Osteoblast (primary cell): ENCODE data around the gene CAP2. TPM values are rescaled to one million over a fixed set of nuclear protein-coding genes. Genes with fewer than 3 reads are reported as not detected.

Source experiments
- DNase-seq: peaks from one replicate; pipeline ENCODE4 v3.0.0; 2011; ENCODE audit warnings: low spot score, mixed read lengths; ENCODE audit not compliant: insufficient read length; ENCODE audit errors: missing footprints
- H2AFZ ChIP-seq: 2 replicates; pipeline ENCODE4 v1.6.0; 2011; ENCODE audit warnings: mild to moderate bottlenecking, low read length
- H3K27ac ChIP-seq: 2 replicates; pipeline ENCODE4 v1.5.1; 2011; ENCODE audit warnings: mild to moderate bottlenecking, low read depth, low read length, moderate library complexity
- H3K27me3 ChIP-seq: 2 replicates; pipeline ENCODE4 v1.6.0; 2012; ENCODE audit warnings: mild to moderate bottlenecking, control low read depth, inconsistent platforms, low read length, moderate library complexity; ENCODE audit not compliant: insufficient read depth
- H3K36me3 ChIP-seq: 2 replicates; pipeline ENCODE4 v1.5.1; 2011; ENCODE audit warnings: mild to moderate bottlenecking, low read length, control low read depth, moderate library complexity; ENCODE audit not compliant: insufficient read depth
- H3K4me1 ChIP-seq: 2 replicates; pipeline ENCODE4 v1.5.1; 2011; ENCODE audit warnings: mild to moderate bottlenecking, low read length, control low read depth, moderate library complexity; ENCODE audit not compliant: insufficient read depth
- H3K4me2 ChIP-seq: 2 replicates; pipeline ENCODE4 v1.6.0; 2011; ENCODE audit warnings: mild to moderate bottlenecking, low read length; ENCODE audit not compliant: insufficient read depth
- H3K4me3 ChIP-seq: fragments of 200-600 bp; sonication (generic); 3 replicates; pipeline ENCODE4 v1.5.1; 2012; ENCODE audit warnings: mild to moderate bottlenecking, low read length, inconsistent platforms; ENCODE audit not compliant: insufficient read depth
- H3K79me2 ChIP-seq: 2 replicates; pipeline ENCODE4 v1.6.0; 2012; ENCODE audit warnings: mild to moderate bottlenecking, low read length, control low read depth, inconsistent platforms; ENCODE audit not compliant: insufficient read depth
- H3K9me3 ChIP-seq: 2 replicates; pipeline ENCODE4 v1.5.1; 2011; ENCODE audit warnings: low read depth, low read length, control low read depth
- H4K20me1 ChIP-seq: 2 replicates; pipeline ENCODE4 v1.6.0; 2012; ENCODE audit warnings: mild to moderate bottlenecking, low read length, control low read depth; ENCODE audit not compliant: insufficient read depth
- CTCF ChIP-seq: IDR thresholded peaks from 2 replicates; pipeline ENCODE4 v1.5.1; 2011; ENCODE audit warnings: mild to moderate bottlenecking, low read depth, low read length, moderate library complexity; ENCODE audit errors: extremely low read depth
- total RNA-seq: library from RNA; depleted of rRNA; stranded (reverse); fragments of >200 nt; gene quantifications from 2 replicates; pipeline ENCODE4 v1.2.3, GENCODE V29; 2012

CAP2 gene
- total RNA-seq, 1 donor: 12.3 TPM

GRCh38 chr6:17450832-17451231 is 57.4 kb downstream of the CAP2 start:
- Histone ChIP-seq H3K4me1 (peaks cover 15% of the 10 kb centered on the region), H3K4me3 (no peak overlapping the region), H3K36me3 (no peaks in the 10 kb centered on the region), H4K20me1 (no peaks in the 10 kb centered on the region), H3K27me3 (no peaks in the 10 kb centered on the region), H3K79me2 (no peaks in the 10 kb centered on the region), H2AFZ (no peak overlapping the region), H3K9me3 (no peaks in the 10 kb centered on the region), H3K27ac (no peak overlapping the region), H3K4me2 (no peak overlapping the region)
- DNase-seq: no peak
- TF ChIP-seq CTCF: no peak

GRCh38 chr6:17452096-17452495 is 58.7 kb downstream of the CAP2 start:
- no peak overlapping the region for H3K4me3 ChIP-seq
- no peak overlapping the region for H2AFZ ChIP-seq
- H3K9me3 ChIP-seq: no peaks in the 10 kb centered on the region
- no peak for DNase-seq
- peaks cover 15% of the 10 kb centered on the region for H3K4me1 ChIP-seq
- H3K27me3 ChIP-seq: no peaks in the 10 kb centered on the region
- TF ChIP-seq CTCF: no peak
- H4K20me1 ChIP-seq: no peaks in the 10 kb centered on the region
- H3K4me2 ChIP-seq: no peak overlapping the region
- H3K79me2 ChIP-seq: no peaks in the 10 kb centered on the region
- no peak overlapping the region for H3K27ac ChIP-seq
- H3K36me3 ChIP-seq: no peaks in the 10 kb centered on the region

GRCh38 chr6:17454316-17455005 is 61.1 kb downstream of the CAP2 start:
- H3K36me3 ChIP-seq: no peaks in the 10 kb centered on the region
- peaks cover 5% of the 10 kb centered on the region for H3K4me1 ChIP-seq
- no peaks in the 10 kb centered on the region for H3K79me2 ChIP-seq
- peak overlapping the region; percentile 27 for H2AFZ ChIP-seq
- H3K27ac ChIP-seq: peak overlapping the region; percentile 82
- no peaks in the 10 kb centered on the region for H3K27me3 ChIP-seq
- H3K9me3 ChIP-seq: no peaks in the 10 kb centered on the region
- no peak for DNase-seq
- no peak for TF ChIP-seq CTCF
- peak overlapping the region; percentile 56 for H3K4me2 ChIP-seq
- H4K20me1 ChIP-seq: no peaks in the 10 kb centered on the region
- H3K4me3 ChIP-seq: no peak overlapping the region

- Histone ChIP-seq H3K27ac (no peak overlapping the region), H3K27me3 (no peaks in the 10 kb centered on the region), H3K36me3 (no peaks in the 10 kb centered on the region), H3K4me1 (peaks cover 5% of the 10 kb centered on the region), H2AFZ (no peak overlapping the region), H4K20me1 (no peaks in the 10 kb centered on the region), H3K4me3 (no peak overlapping the region), H3K4me2 (no peak overlapping the region), H3K9me3 (no peaks in the 10 kb centered on the region), H3K79me2 (no peaks in the 10 kb centered on the region)
- TF ChIP-seq CTCF: no peak
- DNase-seq: no peak
These were observed 62.5 kb downstream of the CAP2 start for GRCh38 chr6:17455919-17456318.
